NT2/D1 (cell line): ENCODE results near the gene ATP2A3.

ENCODE experiments used
- DNase-seq: peaks from one replicate; pipeline ENCODE4 v3.0.0-alpha.2; 2011; ENCODE audit warnings: low read depth, low spot score
- H3K27me3 ChIP-seq: 2 replicates; pipeline ENCODE4 v1.6.0; 2011; ENCODE audit warnings: mild to moderate bottlenecking; ENCODE audit not compliant: insufficient read length, insufficient read depth
- H3K36me3 ChIP-seq: 2 replicates; pipeline ENCODE4 v1.6.1; 2011; ENCODE audit warnings: mild to moderate bottlenecking, low read length, mixed read lengths; ENCODE audit not compliant: insufficient read depth, insufficient read length
- H3K4me1 ChIP-seq: 2 replicates; pipeline ENCODE4 v1.5.1; 2011; ENCODE audit not compliant: insufficient read depth, insufficient read length
- H3K4me3 ChIP-seq: 2 replicates; pipeline ENCODE4 v1.5.1; 2011; ENCODE audit warnings: low read depth; ENCODE audit not compliant: insufficient read length
- H3K9ac ChIP-seq: 2 replicates; pipeline ENCODE4 v1.6.0; 2011; ENCODE audit warnings: low read depth; ENCODE audit not compliant: insufficient read length
- H3K9me3 ChIP-seq: 2 replicates; pipeline ENCODE4 v1.5.1; 2011; ENCODE audit warnings: mild to moderate bottlenecking, low read length; ENCODE audit not compliant: insufficient read depth
- SUZ12 ChIP-seq: IDR thresholded peaks from 2 replicates; pipeline ENCODE4 v1.6.1; 2011; ENCODE audit not compliant: insufficient read length, insufficient read depth; ENCODE audit errors: extremely low read depth
- YY1 ChIP-seq: IDR thresholded peaks from 2 replicates; pipeline ENCODE4 v1.6.1; 2011; ENCODE audit not compliant: insufficient read length, insufficient read depth
- ZNF274 ChIP-seq: IDR thresholded peaks from 2 replicates; pipeline ENCODE4 v1.6.1; 2011; ENCODE audit warnings: mild to moderate bottlenecking, low read depth, low read length

The ATP2A3 gene

GRCh38 chr17:3962217-3962964, 1.8 kb downstream of the ATP2A3 start:
- Histone ChIP-seq H3K27me3 (peaks cover 31% of the 10 kb centered on the region), H3K9ac (no peak overlapping the region), H3K4me1 (peaks cover 17% of the 10 kb centered on the region), H3K4me3 (no peak overlapping the region), H3K9me3 (no peaks in the 10 kb centered on the region), H3K36me3 (no peaks in the 10 kb centered on the region)
- no peak for TF ChIP-seq SUZ12
- TF ChIP-seq ZNF274, result no peak
- TF ChIP-seq YY1, result no peak
- DNase-seq, result no peak

DNA sequence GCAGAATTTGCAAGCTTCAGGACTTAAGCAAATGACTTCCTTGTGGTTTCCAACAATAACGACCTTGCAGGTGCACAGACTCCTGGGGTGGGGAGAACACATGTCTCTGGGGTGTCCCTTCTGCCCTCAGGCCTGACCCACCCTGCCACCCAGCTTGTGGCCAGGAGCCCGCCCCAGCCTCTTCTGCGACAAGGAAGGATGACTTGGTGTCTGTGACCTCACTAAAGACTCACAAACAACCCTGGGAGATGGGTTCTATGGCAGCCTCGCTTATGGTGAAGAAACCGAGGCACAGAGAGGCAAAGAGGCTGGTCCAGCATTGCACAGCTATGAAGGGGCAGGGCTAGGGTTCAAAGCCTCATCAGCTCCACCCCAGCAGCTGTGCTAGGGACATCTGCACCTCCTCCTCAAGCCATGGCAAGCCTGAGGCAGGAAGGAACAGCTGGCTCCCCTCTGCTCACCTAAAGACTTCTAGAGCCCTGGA, 2.6 kb downstream of the ATP2A3 start:
- H3K4me3 ChIP-seq, result no peak overlapping the region
- no peaks in the 10 kb centered on the region for H3K36me3 ChIP-seq
- DNase-seq, result no peak
- no peak overlapping the region for H3K9ac ChIP-seq
- H3K4me1 ChIP-seq, result peaks cover 25% of the 10 kb centered on the region
- H3K9me3 ChIP-seq, result no peaks in the 10 kb centered on the region
- peaks cover 31% of the 10 kb centered on the region for H3K27me3 ChIP-seq
- no peak for TF ChIP-seq ZNF274
- no peak for TF ChIP-seq YY1
- TF ChIP-seq SUZ12, result no peak

- Histone ChIP-seq H3K36me3 (no peaks in the 10 kb centered on the region), H3K9ac (no peak overlapping the region), H3K4me3 (no peak overlapping the region), H3K4me1 (peaks cover 26% of the 10 kb centered on the region), H3K9me3 (no peaks in the 10 kb centered on the region), H3K27me3 (peaks cover 31% of the 10 kb centered on the region)
- DNase-seq, result no peak
- TF ChIP-seq SUZ12, result no peak
- no peak for TF ChIP-seq YY1
- TF ChIP-seq ZNF274, result no peak
Observed at GRCh38 chr17:3960764-3961163, 3.5 kb downstream of the ATP2A3 start.

GRCh38 chr17:3959921-3960601, 4.2 kb downstream of the ATP2A3 start:
- DNase-seq, result no peak
- Histone ChIP-seq H3K9ac (no peak overlapping the region), H3K4me1 (peaks cover 26% of the 10 kb centered on the region), H3K4me3 (no peak overlapping the region), H3K9me3 (no peaks in the 10 kb centered on the region), H3K36me3 (no peaks in the 10 kb centered on the region), H3K27me3 (peaks cover 31% of the 10 kb centered on the region)
- TF ChIP-seq SUZ12, result no peak
- no peak for TF ChIP-seq YY1
- no peak for TF ChIP-seq ZNF274

- DNase-seq, result no peak
- H3K9ac ChIP-seq, result no peak overlapping the region
- no peak overlapping the region for H3K4me3 ChIP-seq
- H3K36me3 ChIP-seq, result no peaks in the 10 kb centered on the region
- H3K27me3 ChIP-seq, result peaks cover 27% of the 10 kb centered on the region
- TF ChIP-seq ZNF274, result no peak
- no peak for TF ChIP-seq SUZ12
- no peak for TF ChIP-seq YY1
- H3K9me3 ChIP-seq, result no peaks in the 10 kb centered on the region
- H3K4me1 ChIP-seq, result peaks cover 26% of the 10 kb centered on the region
Observed at GRCh38 chr17:3959295-3959899, 4.8 kb downstream of the ATP2A3 start.

DNA sequence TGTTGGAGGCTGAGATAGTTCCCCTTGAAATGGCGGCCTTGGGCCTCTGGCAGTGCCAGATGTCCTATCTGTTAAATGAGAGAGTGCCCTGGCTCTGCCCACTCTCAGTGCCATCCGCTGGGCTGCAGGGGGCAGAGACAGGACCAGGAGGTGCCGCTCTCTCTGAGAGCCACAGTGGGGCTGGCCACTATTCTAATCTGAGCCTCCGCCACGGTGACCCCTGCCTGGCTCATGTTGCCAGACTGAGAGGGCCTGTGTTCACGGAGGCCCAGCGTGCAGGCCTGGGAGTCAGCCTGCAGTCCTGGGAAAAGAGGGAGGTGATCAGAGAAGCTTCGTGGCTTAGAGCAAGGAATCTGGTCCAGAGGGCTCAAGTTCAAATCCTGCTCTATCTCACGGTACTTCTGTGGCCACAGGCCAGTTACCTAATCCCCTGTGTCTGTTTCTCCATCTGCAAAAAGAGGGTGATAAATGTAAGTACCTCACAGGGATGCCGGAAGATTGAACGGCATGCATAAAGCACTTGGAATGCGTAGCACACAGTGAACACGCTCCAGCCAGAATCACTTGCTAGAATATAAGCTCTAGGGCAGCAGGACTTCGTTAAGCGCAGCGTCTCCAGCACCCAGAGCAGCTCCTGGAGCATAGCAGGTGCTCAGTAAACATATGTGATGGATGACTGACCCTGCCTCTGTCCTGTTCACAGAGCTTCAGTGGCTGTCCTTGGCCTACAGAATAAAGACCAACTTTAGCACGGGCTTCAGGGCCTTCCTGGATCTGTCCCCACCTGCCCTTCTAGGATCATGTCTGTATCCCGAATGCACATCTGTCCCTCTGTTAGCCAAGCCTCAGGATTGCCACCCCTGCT, 6.3 kb downstream of the ATP2A3 start:
- DNase-seq, result no peak
- H3K4me1 ChIP-seq, result peaks cover 25% of the 10 kb centered on the region

More for the DNA sequence above, 6.3 kb downstream of the ATP2A3 start:
- no peak overlapping the region for H3K9ac ChIP-seq
- H3K27me3 ChIP-seq, result peaks cover 16% of the 10 kb centered on the region
- TF ChIP-seq ZNF274 (no peak), SUZ12 (no peak), YY1 (no peak)
- no peak overlapping the region for H3K4me3 ChIP-seq
- no peaks in the 10 kb centered on the region for H3K9me3 ChIP-seq
- H3K36me3 ChIP-seq, result no peaks in the 10 kb centered on the region
